Measurements from ENCODE around the gene EVI5L.

Gene EVI5L

GRCh38 chr19:7861619-7862412 lies 31.8 kb downstream of the EVI5L start:
- no peak for DNase-seq

DNA sequence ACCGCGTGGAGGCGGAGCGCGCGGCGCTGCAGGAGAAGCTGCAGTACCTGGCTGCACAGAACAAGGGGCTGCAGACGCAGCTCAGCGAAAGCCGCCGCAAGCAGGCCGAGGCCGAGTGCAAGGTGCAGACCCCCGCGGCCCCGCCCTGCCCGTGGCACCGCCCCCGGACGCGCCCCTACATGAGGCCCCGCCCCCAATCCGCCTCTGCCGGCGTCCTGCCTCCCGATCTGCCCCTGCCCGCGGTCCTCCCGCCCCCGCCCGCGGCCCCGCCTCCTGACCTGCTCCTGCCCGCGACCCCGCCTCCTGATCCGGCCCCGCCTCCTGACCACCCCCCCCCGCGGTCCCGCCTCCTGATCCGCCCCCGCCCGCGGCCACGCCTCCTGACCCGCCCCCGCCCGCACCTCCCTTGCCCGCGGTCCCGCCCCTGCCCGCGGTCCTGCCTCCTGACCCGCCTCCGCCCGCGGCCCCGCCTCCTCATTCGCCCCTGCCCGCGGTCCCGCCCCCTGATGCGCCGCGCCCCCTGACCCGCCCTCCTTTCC lies 32.5 kb downstream of the EVI5L start:
- peak; percentile 51 for DNase-seq

DNA sequence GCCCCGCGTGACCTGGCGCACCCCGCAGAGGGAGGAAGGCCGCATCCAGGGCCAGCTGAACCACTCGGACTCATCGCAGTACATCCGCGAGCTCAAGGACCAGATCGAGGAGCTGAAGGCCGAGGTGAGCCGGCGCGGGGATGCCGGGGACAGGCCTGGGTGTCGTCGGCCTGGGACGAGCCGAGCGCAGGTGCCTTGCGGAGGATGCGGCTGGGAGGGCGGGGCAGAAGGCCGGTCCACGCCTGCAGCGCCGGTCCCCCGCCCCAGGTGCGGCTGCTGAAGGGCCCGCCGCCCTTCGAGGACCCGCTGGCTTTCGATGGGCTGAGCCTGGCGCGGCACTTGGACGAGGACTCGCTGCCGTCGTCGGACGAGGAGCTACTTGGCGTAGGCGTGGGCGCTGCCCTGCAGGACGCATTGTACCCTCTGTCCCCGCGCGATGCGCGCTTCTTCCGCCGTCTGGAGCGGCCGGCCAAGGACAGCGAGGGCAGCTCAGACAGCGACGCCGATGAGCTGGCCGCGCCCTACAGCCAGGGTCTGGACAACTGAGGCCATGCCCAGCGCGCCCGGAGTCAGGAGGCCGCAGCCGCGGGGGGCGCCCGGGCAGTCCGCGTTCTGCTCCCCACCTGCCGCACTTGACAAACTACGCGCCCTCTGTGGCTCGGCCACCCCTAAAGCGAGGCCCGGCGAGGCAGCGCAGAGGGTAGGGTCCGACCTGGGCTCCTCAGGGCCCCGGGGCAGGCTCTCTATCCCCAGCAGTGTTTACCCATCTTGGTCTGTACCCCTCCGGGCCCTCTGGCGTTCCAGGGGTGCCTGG lies 33.3 kb downstream of the EVI5L start:
- DNase-seq, result no peak

DNA sequence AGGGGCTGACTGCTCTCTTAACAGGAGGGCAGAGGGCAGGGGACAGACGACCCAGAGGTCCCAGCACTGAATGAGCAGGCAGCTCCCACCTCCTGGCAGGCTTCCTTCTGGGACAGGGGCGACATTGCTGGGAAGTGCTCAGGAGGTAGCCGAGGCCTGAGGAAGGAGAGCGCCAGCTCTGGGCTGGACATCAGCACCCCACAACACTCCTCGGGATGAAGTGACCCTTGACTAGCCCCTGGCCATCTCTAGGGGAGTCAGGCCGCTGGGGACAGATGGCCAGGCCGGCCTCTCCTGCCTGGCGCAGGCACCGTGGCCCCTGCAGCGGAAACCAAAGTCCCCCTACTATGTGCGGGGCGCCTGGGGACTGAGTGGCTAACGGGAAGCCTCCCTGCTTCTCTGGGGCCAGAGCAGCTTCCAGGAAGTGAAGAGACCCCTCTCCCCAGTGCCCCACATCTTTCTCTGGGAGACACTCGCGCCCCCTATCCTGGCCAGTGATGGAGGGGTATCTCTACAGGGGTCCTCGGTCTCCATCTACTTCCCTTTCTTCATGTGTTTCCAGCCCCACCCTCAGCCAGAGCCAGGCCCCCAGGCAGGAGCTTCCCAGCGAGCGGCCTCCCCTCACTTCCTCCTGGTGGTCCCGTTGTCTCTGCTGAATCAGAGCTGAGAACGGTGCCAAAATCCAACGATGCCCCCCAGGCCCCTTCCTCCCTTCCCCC lies 34.1 kb downstream of the EVI5L start:
- no peak for DNase-seq

DNA sequence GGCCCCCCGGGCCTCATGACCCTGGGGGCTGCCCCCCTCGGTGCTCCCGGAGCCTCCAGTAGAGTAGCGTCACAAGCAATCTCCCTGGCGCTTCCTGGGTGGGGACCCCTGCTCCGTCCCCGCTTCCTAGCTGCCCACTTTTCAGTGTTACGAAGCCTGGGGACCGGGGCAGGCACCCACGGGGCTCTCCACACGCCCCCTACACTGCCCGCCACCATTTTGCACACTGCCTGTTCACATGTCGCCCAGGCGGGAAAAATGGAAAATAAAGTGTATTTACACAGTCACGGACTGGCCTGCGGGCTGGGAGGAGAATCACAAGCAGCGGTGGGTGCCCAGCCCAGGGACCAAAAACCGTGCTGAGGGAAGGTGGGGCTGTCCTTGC lies 34.7 kb downstream of the EVI5L start:
- DNase-seq, result no peak

DNA sequence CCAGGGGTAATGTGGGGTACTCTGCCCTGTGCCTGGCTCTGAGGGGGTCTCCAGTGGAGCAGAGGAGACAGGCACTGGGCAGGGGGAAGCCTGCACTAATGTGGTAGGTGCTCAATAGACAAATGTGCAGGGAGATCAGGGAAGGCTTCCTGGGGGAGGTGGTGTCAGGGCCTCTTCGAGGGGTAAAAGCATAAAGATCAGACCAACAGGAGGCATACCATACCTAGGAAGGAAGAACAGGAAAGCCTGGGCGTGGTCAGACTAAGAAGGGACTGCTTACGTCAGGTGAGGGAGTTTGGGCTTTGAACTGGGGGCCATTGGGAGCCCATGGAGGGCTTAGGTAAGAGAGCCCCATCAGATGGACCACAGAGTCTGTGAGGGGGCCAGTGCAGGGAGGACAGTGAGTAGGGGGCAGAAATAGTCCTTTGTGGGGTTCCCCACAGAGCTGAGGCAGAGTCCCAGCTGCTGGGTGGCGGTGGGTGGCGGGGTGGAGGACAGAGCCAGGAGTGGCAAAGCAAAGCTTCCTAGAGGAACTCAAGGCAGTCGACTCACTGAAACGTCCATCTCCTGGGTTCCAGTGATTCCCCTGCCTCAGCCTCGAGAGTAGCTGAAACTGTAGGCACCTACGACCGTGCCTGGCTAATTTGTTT lies 35.4 kb downstream of the EVI5L start:
- DNase-seq, result no peak

GRCh38 chr19:7866399-7867091 lies 36.5 kb downstream of the EVI5L start:
- DNase-seq, result no peak

DNA sequence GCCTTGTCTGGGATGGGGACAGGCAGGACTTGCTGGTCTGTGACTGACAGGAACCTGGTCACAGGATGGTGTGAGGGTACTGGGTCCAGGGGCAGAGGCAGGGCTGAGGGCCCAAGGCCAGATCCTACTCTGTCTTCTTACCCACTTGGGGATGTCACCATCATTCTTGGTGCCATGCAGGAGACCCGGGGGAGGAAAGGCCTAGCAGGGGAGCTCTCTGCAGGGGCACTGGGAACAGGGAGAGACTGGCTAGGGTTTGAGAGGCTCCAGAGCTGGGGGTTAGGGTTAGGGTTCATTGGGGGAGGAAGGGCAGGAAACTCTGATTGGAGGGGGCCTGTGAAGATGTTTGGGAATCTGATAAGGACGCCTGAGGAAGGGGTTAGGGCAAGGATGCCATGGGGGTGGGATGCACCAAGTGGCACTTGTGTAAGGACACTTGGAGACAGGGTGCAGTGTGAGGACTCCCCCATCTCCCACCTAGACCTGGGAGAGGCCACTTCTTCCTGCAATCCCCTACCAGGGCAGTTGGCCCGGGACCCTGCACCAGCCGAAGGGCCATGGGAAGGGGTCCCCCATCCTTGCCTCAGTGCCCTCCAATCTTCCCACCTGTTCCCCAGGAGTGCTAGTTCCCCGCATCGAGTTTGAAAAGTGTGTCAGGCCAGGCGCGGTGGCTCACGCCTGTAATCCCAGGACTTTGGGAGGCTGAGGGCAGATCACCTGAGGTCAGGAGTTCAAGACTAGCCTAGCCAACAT lies 37.2 kb downstream of the EVI5L start:
- DNase-seq, result no peak

DNA sequence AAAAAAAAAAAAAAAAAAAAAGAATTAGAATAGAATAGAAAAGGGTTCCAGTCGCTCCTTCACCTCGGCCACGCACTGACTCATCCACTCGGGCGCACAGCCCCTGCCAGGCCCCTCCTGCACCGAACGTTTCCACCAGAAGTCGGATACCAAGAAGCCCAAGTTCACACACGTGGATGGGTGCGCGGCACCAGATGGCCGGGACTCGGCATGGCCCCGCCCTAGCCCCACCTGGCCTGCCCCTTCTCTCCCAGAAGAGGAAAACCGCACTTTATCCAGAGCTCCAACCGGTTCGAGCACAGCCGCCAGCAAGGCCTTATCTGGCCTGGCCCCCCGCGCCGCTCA lies 38.3 kb downstream of the EVI5L start:
- no peak for DNase-seq

DNA sequence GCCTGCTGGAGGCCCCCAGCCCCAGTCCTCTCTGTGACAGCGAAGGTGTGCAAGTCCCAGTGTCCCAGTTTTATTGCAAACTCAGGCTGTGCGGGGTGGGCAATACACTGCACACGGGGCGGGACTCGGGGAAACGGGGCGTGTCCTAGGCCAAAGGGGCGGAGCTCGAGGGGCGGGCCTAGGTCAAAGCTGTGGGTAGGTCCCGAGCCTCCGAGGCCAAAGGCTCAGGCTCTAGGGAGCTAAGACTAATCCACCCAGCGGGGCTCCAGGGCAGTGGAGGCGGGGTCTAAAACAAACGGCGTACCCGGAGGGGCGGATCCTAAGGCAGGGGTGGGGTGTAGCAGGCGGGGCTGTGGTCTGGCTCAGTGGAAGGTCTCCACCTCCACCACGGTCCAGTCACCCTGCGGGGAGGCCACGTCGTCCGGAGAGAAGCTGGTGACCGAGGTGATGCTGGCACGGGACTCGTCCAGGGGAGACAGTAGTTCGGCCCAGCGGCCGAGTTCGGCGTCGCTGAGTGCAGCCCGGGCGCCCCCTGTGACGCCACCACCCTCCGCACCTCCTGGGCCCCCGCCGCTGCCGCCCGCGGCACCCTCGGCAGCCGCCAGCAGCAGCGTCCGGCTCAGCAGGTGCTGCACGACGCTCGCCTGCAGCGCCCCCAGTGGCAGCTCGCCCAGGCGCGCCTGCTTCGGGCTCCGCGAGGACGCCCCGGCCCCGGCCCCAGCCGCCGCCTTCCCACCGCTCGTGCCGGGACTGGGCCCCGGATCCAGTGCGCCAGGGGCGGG lies 38.8 kb downstream of the EVI5L start:
- DNase-seq, result peak; percentile 74

GRCh38 chr19:7869453-7869909 lies 39.5 kb downstream of the EVI5L start:
- peak; percentile 61 for DNase-seq

DNA sequence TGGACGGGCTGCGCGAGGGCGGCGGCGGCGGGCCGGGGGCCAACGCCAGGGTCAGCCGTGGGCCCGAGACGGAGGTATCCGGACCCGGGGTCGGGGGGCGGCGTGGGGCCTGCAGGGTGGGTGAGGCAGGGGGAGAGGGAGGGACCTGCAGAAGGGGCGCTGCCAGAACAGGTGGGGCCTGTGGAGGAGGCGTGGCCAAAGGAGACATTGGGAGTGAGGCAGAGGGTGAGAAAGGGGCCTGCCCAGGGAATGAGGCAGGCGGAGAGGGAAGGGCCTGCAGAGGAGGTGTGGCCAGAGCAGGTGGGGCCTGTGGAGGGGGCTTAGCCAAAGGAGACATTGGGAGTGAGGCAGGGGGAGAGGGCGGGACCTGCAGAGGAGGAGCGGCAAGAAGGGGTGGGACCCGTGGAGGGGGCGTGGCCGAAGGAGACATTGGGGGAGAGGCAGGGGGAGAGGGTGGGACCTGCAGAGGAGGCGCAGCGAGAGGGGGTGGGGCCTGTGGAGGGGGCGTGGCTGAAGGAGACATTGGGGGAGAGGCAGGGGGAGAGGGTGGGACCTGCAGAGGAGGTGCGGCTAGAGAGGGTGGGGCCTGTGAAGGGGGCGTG lies 40.0 kb downstream of the EVI5L start:
- DNase-seq, result peak; percentile 37

DNA sequence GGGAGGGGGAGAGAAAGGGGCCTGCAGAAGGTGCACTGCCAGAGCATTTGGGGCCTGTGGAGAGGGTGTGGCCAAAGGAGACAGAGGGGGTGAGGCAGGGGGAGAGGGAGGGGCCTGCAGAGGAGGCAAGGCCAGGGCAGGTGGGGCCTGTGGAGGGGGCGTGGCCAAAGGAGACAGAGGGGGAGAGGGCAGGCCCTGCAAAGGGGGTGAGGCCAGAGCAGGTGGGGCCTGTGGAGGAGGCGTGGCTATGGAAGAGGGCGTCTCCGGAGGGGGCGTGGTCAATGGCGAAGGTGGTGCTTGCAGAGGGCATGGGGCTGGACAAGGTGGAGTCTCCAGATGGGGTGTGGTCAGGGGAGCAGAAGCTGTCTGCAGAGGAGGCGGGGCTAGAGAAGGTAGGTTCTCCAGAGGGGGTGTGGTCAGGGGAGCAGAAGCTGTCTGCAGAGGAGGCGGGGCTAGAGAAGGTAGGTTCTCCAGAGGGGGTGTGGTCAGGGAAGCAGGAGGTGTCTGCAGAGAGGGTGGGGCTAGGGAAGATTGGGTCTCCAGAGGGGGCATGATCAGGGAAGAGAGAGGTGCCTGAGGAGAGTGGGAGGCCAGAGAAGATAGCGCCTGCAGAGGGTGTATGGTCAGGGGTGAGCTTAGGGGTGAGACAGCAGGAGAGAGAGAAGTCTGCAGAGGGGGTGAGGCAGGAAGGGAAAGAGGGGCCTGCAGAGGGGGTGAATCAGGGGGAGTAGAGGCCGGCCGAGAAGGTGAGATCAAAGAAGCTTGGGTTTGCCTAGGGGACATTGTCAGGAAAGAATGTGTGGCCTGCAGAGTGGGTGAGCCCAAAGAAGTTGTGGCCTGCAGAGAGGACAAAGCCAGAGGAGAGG lies 40.8 kb downstream of the EVI5L start:
- no peak for DNase-seq

- DNase-seq, result peak; percentile 49
Measured at GRCh38 chr19:7871437-7872305, 41.7 kb downstream of the EVI5L start.

- no peak for DNase-seq
Measured at GRCh38 chr19:7872306-7873204, 42.5 kb downstream of the EVI5L start.

DNA sequence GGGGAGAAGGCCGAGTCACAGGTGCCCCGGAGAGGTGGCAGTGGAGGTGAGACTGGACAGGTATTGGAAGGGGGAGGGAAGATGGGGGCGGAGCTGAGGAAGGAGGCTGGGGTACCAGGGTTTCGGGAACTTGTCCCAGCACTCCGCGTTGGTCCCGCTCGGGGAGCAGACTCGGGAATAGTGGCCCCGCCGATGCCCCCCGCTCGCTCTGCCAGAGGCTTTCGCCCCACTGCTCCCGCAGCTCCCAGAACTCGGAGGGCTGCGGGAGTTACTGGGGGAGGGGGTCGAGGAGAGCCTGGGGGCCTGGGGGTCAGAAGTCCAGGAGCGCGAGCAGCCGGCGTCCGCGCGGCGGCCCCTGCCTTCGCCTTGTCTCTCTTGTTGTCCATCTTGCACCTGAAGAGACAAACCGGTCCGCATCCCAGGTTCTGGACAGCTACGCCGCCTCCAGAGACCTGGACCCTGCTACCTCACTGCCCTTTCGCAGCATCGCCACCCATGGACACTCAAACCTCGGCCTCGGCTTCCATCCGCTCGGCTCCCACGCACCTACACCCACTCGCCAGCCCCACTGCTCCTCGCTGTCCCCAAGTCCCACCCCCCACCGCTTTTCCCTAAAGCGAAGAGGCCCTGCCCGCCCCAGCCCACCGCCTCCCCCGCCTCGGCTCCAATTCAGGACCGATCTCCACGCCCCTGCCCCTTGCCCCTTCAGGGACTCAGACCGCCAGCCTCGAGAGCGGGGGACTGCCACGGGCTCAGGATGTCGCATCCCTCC lies 43.5 kb downstream of the EVI5L start:
- DNase-seq, result no peak
